K562 (cell line): Measurements from ENCODE around the gene PTOV1. TPM values are rescaled to one million over a fixed set of nuclear protein-coding genes. Genes with fewer than 3 reads are reported as not detected.

Experiments
- ATAC-seq: fragments of 200-7000 bp; cut with Tn5 transposase; 3 replicates; pipeline ENCODE4 v1.9.1; 2020; ENCODE audit warnings: moderate library complexity
- BruUV-seq: library from RNA; stranded (reverse); fragments of 400-500 nt; replicated peaks from 2 replicates; lab custom pipeline; 2021; lab: Mats Ljungman, UMichigan
- CTCF ChIA-PET: fragments of 300-600 bp; formaldehyde crosslinking; extraction: SDS; loops from one replicate; lab custom pipeline; 2021; ENCODE audit warnings: low intra/inter-chr PET ratio; lab: Yijun Ruan, JAX
- POLR2A ChIA-PET: fragments of 300-600, 350-650 bp; sonication (Branson Sonifier 250); formaldehyde crosslinking; extraction: SDS; loops from one replicate; lab custom pipeline; 2021; ENCODE audit warnings: antibody characterized with exemption, inconsistent platforms; lab: Yijun Ruan, JAX
- DNase-seq, 4 experiments: peaks; one replicate each; pipeline versions ENCODE4 v3.0.0 to v3.0.0-alpha.2; 2011 to 2018; ENCODE audit warnings: low spot score in 3 of 4, mixed read lengths in 3 of 4; ENCODE audit errors: extremely low read depth in 1 of 4
- FAIRE-seq: peaks from 2 replicates; lab custom pipeline; 2011; peaks lifted over from hg19 to GRCh38; lab: Jason Lieb, UNC
- H2AFZ ChIP-seq: 2 replicates; pipeline ENCODE4 v1.6.0; 2011; ENCODE audit warnings: low read depth, low read length, control low read depth, inconsistent platforms
- H3K27ac ChIP-seq: fragments of 200-600 bp; 3 replicates; pipeline ENCODE4 v1.8.0; 2011; ENCODE audit warnings: low read depth, mild to moderate bottlenecking, control low read depth, inconsistent platforms, low read length, moderate library complexity, mixed read lengths; ENCODE audit errors: extremely low read depth
- H3K27me3 ChIP-seq, 2 experiments: fragments of 300-600 bp in 1 of 2; 2 replicates in 1 of 2; 3 replicates in 1 of 2; pipeline versions ENCODE4 v1.6.0 to v1.8.0; 2011; ENCODE audit warnings: inconsistent platforms in 2 of 2, low read length in 2 of 2, mild to moderate bottlenecking in 1 of 2, mixed read lengths in 1 of 2, moderate library complexity in 1 of 2; ENCODE audit not compliant: control insufficient read depth in 2 of 2, insufficient read depth in 2 of 2
- H3K36me3 ChIP-seq: fragments of 300-600 bp; 3 replicates; pipeline ENCODE4 v1.8.0; 2011; ENCODE audit warnings: mild to moderate bottlenecking, low read length, inconsistent platforms; ENCODE audit not compliant: control insufficient read depth, insufficient read depth
- H3K4me1 ChIP-seq, 2 experiments: fragments of 200-600 bp in 1 of 2; replicated peaks in 1 of 2; 2 replicates in 1 of 2; 3 replicates in 1 of 2; pipeline versions ENCODE4 v1.5.1 to v1.8.0; 2011; ENCODE audit warnings: inconsistent platforms in 2 of 2, low read length in 2 of 2, mild to moderate bottlenecking in 1 of 2, mixed read lengths in 1 of 2, moderate library complexity in 1 of 2; ENCODE audit not compliant: control insufficient read depth in 2 of 2, insufficient read depth in 2 of 2
- H3K4me2 ChIP-seq: 2 replicates; pipeline ENCODE4 v1.6.1; 2011; ENCODE audit warnings: low read length, control low read depth, inconsistent platforms, mixed read lengths; ENCODE audit not compliant: insufficient read depth
- H3K4me3 ChIP-seq: fragments of 200-600 bp; sonication (generic), shearing (Covaris generic); 2 replicates; pipeline ENCODE4 v1.5.1; 2016; ENCODE audit warnings: control low read depth, inconsistent platforms
- H3K79me2 ChIP-seq: fragments of 200-600 bp; 3 replicates; pipeline ENCODE4 v1.8.0; 2011; ENCODE audit warnings: low read length, inconsistent platforms; ENCODE audit not compliant: control insufficient read depth, insufficient read depth
- H3K9ac ChIP-seq, 2 experiments: 2 replicates each; pipeline versions ENCODE4 v1.6.0 to v1.6.1; 2011; ENCODE audit warnings: low read depth in 2 of 2, low read length in 2 of 2, control low read depth in 1 of 2, inconsistent platforms in 1 of 2, mild to moderate bottlenecking in 1 of 2, mixed read lengths in 1 of 2; ENCODE audit not compliant: insufficient read depth in 1 of 2
- H3K9me1 ChIP-seq: one replicate; pipeline ENCODE4 v1.6.0; 2011; ENCODE audit warnings: inconsistent platforms, mild to moderate bottlenecking, low read length, moderate library complexity; ENCODE audit not compliant: control insufficient read depth, insufficient read depth
- H3K9me3 ChIP-seq: replicated peaks from 2 replicates; pipeline ENCODE4 v1.5.1; 2011; ENCODE audit warnings: low read depth, low read length, inconsistent platforms; ENCODE audit not compliant: control insufficient read depth, insufficient read depth
- H4K20me1 ChIP-seq: replicated peaks from 2 replicates; pipeline ENCODE4 v1.6.1; 2011; ENCODE audit warnings: low read length, inconsistent platforms, mixed read lengths; ENCODE audit not compliant: control insufficient read depth, insufficient read depth
- DPF2 ChIP-seq: fragments of 450-650 bp; IDR thresholded peaks from 2 replicates; pipeline ENCODE4 v1.6.1; 2016
- EWSR1 ChIP-seq: fragments of 450-650 bp; IDR thresholded peaks from 2 replicates; pipeline ENCODE4 v1.6.1; 2018; ENCODE audit warnings: borderline replicate concordance, mild to moderate bottlenecking, low read depth, moderate library complexity; ENCODE audit not compliant: partially characterized antibody
- KLF13 ChIP-seq: fragments of 450-650 bp; IDR thresholded peaks from 2 replicates; pipeline ENCODE4 v1.6.1; 2016; ENCODE audit warnings: missing genetic modification characterization, low read depth, mild to moderate bottlenecking, missing compliant biosample characterization, moderate library complexity, borderline replicate concordance
- NFXL1 ChIP-seq: fragments of 450-650 bp; formaldehyde crosslinking; IDR thresholded peaks from 2 replicates; pipeline ENCODE4 v1.4.0; 2021; ENCODE audit warnings: mild to moderate bottlenecking
- POLR2G ChIP-seq: fragments of 200-400 bp; formaldehyde crosslinking; IDR thresholded peaks from 2 replicates; pipeline ENCODE4 v1.6.1; 2017; ENCODE audit warnings: low read depth, mild to moderate bottlenecking, antibody characterized with exemption, low read length, moderate library complexity
- RBFOX2 ChIP-seq: fragments of 200-400 bp; formaldehyde crosslinking; IDR thresholded peaks from 2 replicates; pipeline ENCODE4 v1.6.1; 2017; ENCODE audit warnings: low read depth, mild to moderate bottlenecking, low read length, moderate library complexity
- TCF7 ChIP-seq: sonication (generic); IDR thresholded peaks from 2 replicates; pipeline ENCODE4 v1.6.1; 2016; ENCODE audit warnings: antibody characterized with exemption, borderline replicate concordance
- ZKSCAN1 ChIP-seq: fragments of 150-350 bp; IDR thresholded peaks from 2 replicates; pipeline ENCODE4 v1.6.1; 2016; ENCODE audit warnings: low read depth, low read length
- ZNF384 ChIP-seq: IDR thresholded peaks from 2 replicates; pipeline ENCODE4 v1.6.1; 2012; ENCODE audit warnings: low read depth, low read length, improper control_type of control experiment
- ZNF444 ChIP-seq: fragments of 250-450 bp; sonication (Bioruptor Pico); IDR thresholded peaks from 2 replicates; pipeline ENCODE4 v1.4.0; 2020; ENCODE audit warnings: mild to moderate bottlenecking, moderate library complexity
- WGBS: fragments of 100-300 bp; shearing (Covaris generic); methylation state at CpG from one replicate; pipeline ENCODE4 v1.1.6; 2016; ENCODE audit warnings: low coverage, mixed read lengths; ENCODE audit not compliant: insufficient coverage; ENCODE audit errors: missing lambda C conversion rate; 5-methylcytosine and 5-hydroxymethylcytosine counted together
- in situ Hi-C: fragments of 300-500 bp; cut with MboI; formaldehyde crosslinking; loops from 4 replicates; pipeline ENCODE4 v1.15.0; 2018; ENCODE audit warnings: inconsistent platforms, mixed read lengths
- intact Hi-C: fragments of 100-400 bp; cut with micrococcal nuclease; formaldehyde crosslinking; loops from 2 replicates; pipeline ENCODE4 v1.14.2; 2022
- polyA plus RNA-seq, 8 experiments: library from polyadenylated mRNA; depleted of rRNA in 4 of 8; stranded (reverse) in 5 of 8; unstranded in 3 of 8; fragments of >200 nt; fragmentation: Nextera tagmentation in 2 of 8; fragmentation: Illumina TruSeq in 1 of 8; extraction: Ambion mirVana in 2 of 8; extraction: Trizol in 1 of 8; gene quantifications; 2 replicates each; pipeline versions ENCODE4 v1.2.1 to v1.2.3, GENCODE V29; 2011 to 2014; ENCODE audit warnings: inconsistent platforms in 1 of 8, missing spikeins in 1 of 8
- total RNA-seq, 7 experiments: library from RNA; depleted of rRNA in 6 of 7; stranded (reverse); fragments of >200 nt in 6 of 7; fragmentation: Illumina TruSeq in 2 of 7; extraction: Trizol in 2 of 7; gene quantifications; 2 replicates each; pipeline versions ENCODE4 v1.2.1 to v1.2.3, GENCODE V29; 2011 to 2021; ENCODE audit warnings: low replicate concordance in 1 of 7

The PTOV1 gene
- total and polyA plus RNA-seq, 9 of the 15 experiments (the other 6 are each of a cell fraction or from before 2014, with no cell fraction given), result 4.9 to 169 (median 43.5) TPM

GRCh38 chr19:49855277-49855675, 4.3 kb downstream of the PTOV1 start:
- TF ChIP-seq KLF13 (tag) (peak; percentile 21; the same call in 1 of the 2 replicates), DPF2 (no peak), ZKSCAN1 (peak; percentile 43; the same call in 1 of the 2 replicates), ZNF384 (no peak), POLR2G (peak; percentile 78), RBFOX2 (peak; percentile 64), NFXL1 (no peak), ZNF444 (CRISPR knock-in tag) (no peak), EWSR1 (no peak), TCF7 (no peak)
- TF ChIP-seq, all 486 proteins: peak for 4
- H3K9me3 ChIP-seq, result no peaks in the 10 kb centered on the region
- H3K9ac ChIP-seq, result peak overlapping the region in 1 of 2 experiments; percentile 64; a peak in 2 of 4 replicates
- H3K79me2 ChIP-seq, result peaks cover 37% of the 10 kb centered on the region
- POLR2A ChIA-PET, result interaction anchor here (0.6 to 1.7 kb wide), 2 partner anchors 21 to 43 kb away, joined by 3 to 4 read pairs; no protein-coding TSS in a partner anchor
- FAIRE-seq, result no peak
- H2AFZ ChIP-seq, result no peak overlapping the region
- WGBS, result 91% methylated on average over 12 of the region's 12 CpGs
- H4K20me1 ChIP-seq, result peaks cover 27% of the 10 kb centered on the region
- H3K27ac ChIP-seq, result no peak overlapping the region
- H3K27me3 ChIP-seq, result no peaks in the 10 kb centered on the region
- no peak overlapping the region for H3K4me2 ChIP-seq
- intact Hi-C loops (no loop called here), in situ Hi-C loops (no loop called here)
- H3K9me1 ChIP-seq, result peaks cover 8% of the 10 kb centered on the region
- H3K4me3 ChIP-seq, result no peak overlapping the region
- peaks cover 76% of the 10 kb centered on the region for H3K36me3 ChIP-seq
- ATAC-seq, result no peak
- H3K4me1 ChIP-seq, result peaks cover 11 to 78% of the 10 kb centered on the region in 2 experiments
- CTCF ChIA-PET, result no interaction called here
- BruUV-seq, result no TSS peak
- DNase-seq, result no peak
